K562 (cell line): ENCODE results near the gene EDARADD. TPM values are rescaled to one million over a fixed set of nuclear protein-coding genes. Genes with fewer than 3 reads are reported as not detected.
A peak's percentile ranks its signal among the peaks of the same experiment; 100 is the strongest.

Source experiments
- CBFA2T2 ChIP-seq: fragments of 450-650 bp; conservative IDR thresholded peaks from 2 replicates; pipeline ENCODE4 v1.6.1; 2017; ENCODE audit warnings: mild to moderate bottlenecking
- IRF1 ChIP-seq: sonication (generic); formaldehyde crosslinking; IDR thresholded peaks from 2 replicates; pipeline ENCODE4 v1.8.0; 2022; ENCODE audit warnings: missing genetic modification reagents, mild to moderate bottlenecking, borderline replicate concordance
- PHF8 ChIP-seq: fragments of 200-600 bp; sonication (generic); IDR thresholded peaks from 2 replicates; pipeline ENCODE4 v1.6.1; 2012; ENCODE audit warnings: mixed run types, mild to moderate bottlenecking, inconsistent platforms, low read length, moderate library complexity, borderline replicate concordance
- POLR2H ChIP-seq: IDR thresholded peaks from 2 replicates; pipeline ENCODE4 v1.6.1; 2016; ENCODE audit warnings: missing genetic modification characterization, low read depth, mild to moderate bottlenecking, control low read depth, missing compliant biosample characterization, moderate library complexity
- RERE ChIP-seq: sonication (generic); formaldehyde crosslinking; IDR thresholded peaks from 2 replicates; pipeline ENCODE4 v1.8.0; 2023; ENCODE audit warnings: missing genetic modification reagents, mild to moderate bottlenecking, borderline replicate concordance
- SUPT5H ChIP-seq: fragments of 450-650 bp; IDR thresholded peaks from 2 replicates; pipeline ENCODE4 v1.6.1; 2016
- TBP ChIP-seq: optimal IDR thresholded peaks from 2 replicates; pipeline ENCODE3; 2011; ENCODE audit warnings: low read depth, low read length, improper control_type of control experiment
- TSHZ1 ChIP-seq: fragments of 250-450 bp; sonication (Bioruptor Pico); IDR thresholded peaks from 2 replicates; pipeline ENCODE4 v1.4.0; 2020; ENCODE audit warnings: mild to moderate bottlenecking, moderate library complexity
- ZBTB17 ChIP-seq: fragments of 450-650 bp; formaldehyde crosslinking; IDR thresholded peaks from 2 replicates; pipeline ENCODE4 v1.4.0; 2020; ENCODE audit warnings: mild to moderate bottlenecking
- ZBTB2 ChIP-seq: fragments of 450-650 bp; IDR thresholded peaks from 2 replicates; pipeline ENCODE4 v1.6.1; 2016; ENCODE audit warnings: antibody characterized with exemption
- ZNF436 ChIP-seq: fragments of 250-450, 450-650 bp; sonication (Bioruptor Pico); formaldehyde crosslinking; IDR thresholded peaks from 2 replicates; pipeline ENCODE4 v1.7.0; 2020; ENCODE audit warnings: mild to moderate bottlenecking
- ZNF512 ChIP-seq: IDR thresholded peaks from 2 replicates; pipeline ENCODE4 v1.6.1; 2016; ENCODE audit warnings: missing genetic modification characterization, missing compliant biosample characterization
- ZNF707 ChIP-seq: fragments of 250-450 bp; sonication (Bioruptor Pico); conservative IDR thresholded peaks from 2 replicates; pipeline ENCODE4 v1.8.0; 2022; ENCODE audit warnings: inconsistent platforms, mild to moderate bottlenecking, moderate library complexity
- polyA plus RNA-seq, 8 experiments: library from polyadenylated mRNA; depleted of rRNA in 4 of 8; stranded (reverse) in 5 of 8; unstranded in 3 of 8; fragments of >200 nt; fragmentation: Nextera tagmentation in 2 of 8; fragmentation: Illumina TruSeq in 1 of 8; extraction: Ambion mirVana in 2 of 8; extraction: Trizol in 1 of 8; gene quantifications; 2 replicates each; pipeline versions ENCODE4 v1.2.1 to v1.2.3, GENCODE V29; 2011 to 2014; ENCODE audit warnings: inconsistent platforms in 1 of 8, missing spikeins in 1 of 8
- total RNA-seq, 7 experiments: library from RNA; depleted of rRNA in 6 of 7; stranded (reverse); fragments of >200 nt in 6 of 7; fragmentation: Illumina TruSeq in 2 of 7; extraction: Trizol in 2 of 7; gene quantifications; 2 replicates each; pipeline versions ENCODE4 v1.2.1 to v1.2.3, GENCODE V29; 2011 to 2021; ENCODE audit warnings: low replicate concordance in 1 of 7

The EDARADD gene
- total and polyA plus RNA-seq, 9 of the 15 experiments (the other 6 are each of a cell fraction or from before 2014, with no cell fraction given), result 0.46 to 32.4 (median 20.6) TPM

- TF ChIP-seq TSHZ1 (CRISPR knock-in tag) (0 out of 2 replicates have a peak, but pooled peaks have one; percentile 20), PHF8 (peak; percentile 73; the same call in 1 of the 2 replicates), ZBTB2 (no peak; the same call in 1 of the 2 replicates), SUPT5H (peak; percentile 84), TBP (peak; percentile 90), ZNF436 (CRISPR knock-in tag) (no peak), ZBTB17 (CRISPR knock-in tag) (no peak), CBFA2T2 (peak; percentile 70), ZNF707 (CRISPR knock-in tag) (no peak), IRF1 (peak; percentile 87; the same call in 1 of the 2 replicates), POLR2H (tag) (peak; percentile 66; the same call in 1 of the 2 replicates), ZNF512 (no peak), RERE (0 out of 2 replicates have a peak, but pooled peaks have one; percentile 12)
Measured at GRCh38 chr1:236524142-236524894, 130.2 kb downstream of the EDARADD start (continued).
